Ecto neural progenitor cell (in vitro differentiated cells): ENCODE measurements around the gene TMEM53.

Source experiments
- DNase-seq: peaks from one replicate; pipeline ENCODE4 v3.0.0-alpha.2; 2018; ENCODE audit warnings: low spot score

The TMEM53 gene

DNA sequence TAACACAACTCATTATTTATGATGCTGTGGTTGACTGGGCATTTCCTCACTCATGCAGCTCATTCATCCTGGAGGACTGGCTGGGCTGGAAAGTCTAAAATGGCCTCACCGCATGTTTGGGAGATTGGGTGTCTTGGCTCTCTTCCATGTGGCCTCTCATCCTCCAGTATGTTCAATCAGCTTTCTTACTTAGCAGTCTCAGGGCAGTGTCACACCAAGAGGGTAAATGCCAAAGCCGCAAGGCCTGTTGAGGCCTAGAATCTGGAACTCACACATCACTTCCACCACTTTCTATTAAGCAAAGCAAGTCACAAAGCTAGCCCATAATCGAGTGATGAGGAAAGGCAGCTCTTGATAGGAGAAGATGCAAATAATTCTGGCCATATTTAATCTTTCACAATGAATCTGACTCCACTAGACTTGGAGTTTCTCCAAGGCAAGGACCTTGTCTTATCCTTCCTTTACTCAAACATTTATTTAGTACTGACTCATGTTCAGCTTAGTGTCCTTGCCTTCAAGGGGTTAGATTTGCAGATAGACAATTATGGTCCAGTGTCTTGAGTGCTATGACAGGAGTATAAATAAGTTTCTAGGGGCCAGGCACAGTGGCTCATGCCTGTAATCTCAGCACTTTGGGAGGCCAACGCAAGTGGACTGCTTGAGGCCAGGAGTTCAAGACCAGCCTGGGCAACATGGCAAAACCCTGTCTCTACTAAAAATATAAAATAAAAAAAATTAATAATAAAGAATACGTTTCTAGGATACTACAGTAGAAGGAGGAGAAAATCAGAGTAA lies 45.1 kb downstream of the TMEM53 start:
- DNase-seq, result no peak

DNA sequence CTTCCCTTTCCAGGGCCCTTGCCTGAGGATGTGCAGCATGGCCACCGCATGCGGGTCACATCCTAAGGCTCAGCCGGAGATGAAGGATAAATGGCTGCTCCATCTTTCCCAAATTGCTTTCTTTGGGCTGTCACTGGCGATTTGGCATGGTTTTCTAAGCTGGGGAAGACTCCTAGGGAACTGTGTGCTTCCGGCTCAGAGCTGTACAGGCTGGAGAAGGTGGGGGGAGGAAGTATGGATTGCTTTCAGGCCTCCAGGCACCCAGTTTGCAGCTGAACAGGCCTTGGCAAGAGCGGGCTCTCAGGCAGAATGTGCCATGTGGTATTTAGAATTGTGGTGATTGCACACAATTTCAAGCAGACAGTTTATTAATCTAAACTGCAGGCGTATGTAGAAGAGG lies 48.9 kb downstream of the TMEM53 start:
- no peak for DNase-seq

DNA sequence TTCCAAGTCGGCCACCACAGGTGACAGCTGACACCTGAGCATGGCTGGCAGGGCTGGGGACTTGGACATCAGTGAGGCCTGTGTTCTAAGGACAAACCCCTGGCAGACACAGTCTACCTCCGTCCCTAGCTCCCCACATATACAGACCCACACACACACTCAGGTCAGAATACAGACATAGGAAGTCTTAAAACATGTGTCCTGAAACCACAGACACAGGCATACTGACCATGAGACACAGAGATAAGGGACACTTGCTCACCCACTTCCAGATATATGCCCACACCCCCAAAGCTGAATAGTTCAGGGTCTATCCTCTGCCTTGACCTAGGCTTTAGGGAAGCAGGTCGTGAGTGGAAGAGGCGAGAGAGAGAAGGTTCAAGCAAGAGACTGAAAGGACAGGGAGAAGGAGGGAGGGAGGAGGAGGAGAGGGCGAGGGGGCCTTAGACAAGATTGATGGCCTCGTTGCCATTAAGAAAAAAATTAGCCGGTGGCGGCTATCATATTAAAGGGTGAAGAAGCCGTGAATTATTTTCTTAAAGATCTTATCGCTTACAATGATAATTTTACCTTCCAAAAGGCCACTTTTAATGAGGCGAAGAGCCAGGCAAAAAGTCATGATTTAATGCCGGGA lies 49.9 kb downstream of the TMEM53 start:
- DNase-seq, result no peak

- no peak for DNase-seq
These were observed 52.4 kb downstream of the TMEM53 start for GRCh38 chr1:44621841-44622286.

DNA sequence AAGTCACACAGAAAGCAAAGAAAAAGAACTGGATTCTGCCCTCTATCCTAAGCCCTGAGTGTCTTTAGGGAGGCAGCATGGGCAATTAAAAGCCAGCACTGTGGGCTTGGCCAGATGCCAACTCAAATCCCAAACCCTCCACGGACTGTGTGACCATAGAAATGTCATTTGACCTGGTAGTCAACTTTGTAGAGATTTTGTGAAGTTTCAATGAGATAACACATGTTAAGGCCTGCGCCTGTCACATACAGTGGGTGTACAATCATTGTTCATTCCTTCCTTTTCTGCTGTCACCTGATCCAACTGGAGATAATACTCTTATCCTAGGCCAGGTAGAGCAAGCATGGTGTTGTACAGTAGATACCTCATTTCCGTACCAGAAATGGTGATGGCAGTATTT lies 54.2 kb downstream of the TMEM53 start:
- no peak for DNase-seq

DNA sequence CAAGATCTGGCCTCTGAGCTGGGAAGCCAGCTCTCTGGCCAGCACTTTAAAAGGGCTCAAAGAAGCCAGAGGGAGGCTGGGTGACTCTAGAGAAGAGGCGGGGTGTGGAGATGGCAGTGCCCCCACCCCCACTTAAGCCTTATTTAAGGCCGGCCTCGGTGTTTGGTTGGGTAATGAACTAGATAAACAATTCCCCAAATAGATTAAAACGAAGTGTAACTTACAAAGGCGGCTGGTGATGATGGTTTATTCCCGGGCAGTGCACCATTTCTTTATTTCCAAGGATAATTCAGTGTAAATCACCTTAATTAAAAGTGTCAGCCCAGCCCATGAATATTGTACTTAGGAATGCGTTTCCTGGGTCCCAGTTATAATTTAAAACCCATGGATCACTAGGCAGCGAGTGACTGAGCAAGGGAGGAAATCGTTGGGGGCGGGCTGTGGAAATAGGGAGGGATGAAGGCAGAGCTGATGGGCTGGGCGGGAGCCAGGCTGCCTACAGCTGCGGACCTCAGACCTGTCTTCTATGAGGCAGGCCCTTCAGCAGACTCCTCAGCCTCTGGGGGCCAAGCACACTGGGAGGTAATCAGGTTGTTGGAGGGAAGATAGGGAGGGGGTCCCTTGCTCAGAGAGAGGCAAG lies 54.9 kb downstream of the TMEM53 start:
- no peak for DNase-seq

DNA sequence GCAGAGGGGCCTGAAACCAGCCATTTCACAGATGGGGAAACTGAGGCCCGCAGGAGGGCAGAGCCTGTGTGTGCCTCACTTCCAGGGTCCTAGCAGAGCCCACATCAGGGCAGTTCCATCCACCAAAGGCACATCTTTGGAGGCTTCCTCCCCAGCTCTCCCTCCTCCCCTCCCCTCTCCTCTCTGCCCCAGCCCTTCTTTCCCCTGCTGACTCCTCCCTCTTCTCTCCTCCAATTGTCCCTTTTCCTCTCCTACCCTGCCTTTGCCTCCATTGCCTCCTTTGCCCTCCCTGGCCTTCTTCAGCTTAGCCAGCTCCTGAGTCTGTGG lies 56.6 kb downstream of the TMEM53 start:
- DNase-seq, result no peak

DNA sequence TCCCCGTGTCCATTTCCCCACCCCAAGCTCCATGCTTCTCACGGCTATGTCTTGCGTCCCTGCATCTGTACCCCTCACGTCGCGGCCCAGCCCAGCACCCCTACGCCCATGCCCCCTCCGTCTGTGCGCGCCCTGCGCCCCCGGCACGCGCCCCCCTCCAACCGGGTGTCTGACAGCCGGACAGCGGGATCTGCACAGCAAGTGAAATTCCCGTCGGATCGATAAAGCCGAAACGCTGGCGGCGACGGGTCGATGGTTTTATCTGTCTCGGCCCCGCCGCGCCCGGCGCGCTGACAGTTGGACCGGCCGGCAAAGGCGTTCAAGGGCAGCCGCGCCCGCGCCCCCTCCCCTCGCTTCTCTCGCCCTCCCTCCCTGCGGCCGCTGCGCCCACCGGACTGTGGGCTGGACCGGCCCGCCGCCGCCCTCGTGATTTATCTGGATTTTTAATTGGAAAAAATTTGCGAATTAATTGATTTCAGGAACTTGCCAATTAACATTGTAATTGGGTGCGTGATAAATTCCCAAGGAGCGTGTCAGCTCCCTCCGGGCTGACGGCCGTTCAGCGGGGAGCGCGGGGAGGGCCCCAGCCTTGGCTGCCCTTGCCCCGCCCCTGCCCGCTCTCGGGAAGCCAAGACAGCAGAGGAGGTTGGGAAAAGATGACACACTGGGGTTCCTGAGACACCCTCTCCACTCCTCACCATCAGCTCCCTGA lies 57.1 kb downstream of the TMEM53 start:
- no peak for DNase-seq

DNA sequence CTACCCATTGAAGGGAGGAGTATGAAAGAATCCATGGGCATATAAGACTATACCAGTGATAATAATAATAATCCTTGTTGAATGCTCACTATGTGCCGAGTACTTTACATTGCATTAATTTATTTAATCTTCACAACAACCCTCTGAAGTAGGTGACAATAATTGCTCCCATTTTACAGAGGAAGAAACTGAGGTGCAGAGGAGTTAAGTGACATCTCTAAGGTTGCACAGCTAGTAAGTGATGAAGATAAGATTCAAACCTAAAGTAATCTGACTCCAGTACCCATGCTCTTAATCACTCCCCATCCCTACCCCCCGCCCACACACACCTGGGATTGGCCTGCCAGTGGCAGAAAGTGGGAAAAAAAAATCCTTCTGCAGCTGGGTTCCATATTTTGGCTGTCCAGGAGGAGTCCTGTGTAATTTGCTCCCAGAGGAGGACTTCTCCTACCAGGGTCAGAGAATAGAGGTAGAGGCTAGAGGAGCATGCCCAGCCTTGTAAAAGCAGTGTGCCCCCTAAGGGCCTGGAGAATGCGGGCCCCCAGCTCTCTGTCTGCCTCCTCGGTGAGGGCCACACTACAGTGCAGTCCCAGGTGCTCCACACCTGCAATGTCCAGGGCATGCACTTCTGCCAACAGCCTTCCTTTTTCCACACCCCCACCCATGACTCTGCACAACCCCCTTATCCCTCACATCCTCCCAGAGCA lies 57.8 kb downstream of the TMEM53 start:
- no peak for DNase-seq

GRCh38 chr1:44613941-44614340 lies 60.3 kb downstream of the TMEM53 start:
- no peak for DNase-seq

DNA sequence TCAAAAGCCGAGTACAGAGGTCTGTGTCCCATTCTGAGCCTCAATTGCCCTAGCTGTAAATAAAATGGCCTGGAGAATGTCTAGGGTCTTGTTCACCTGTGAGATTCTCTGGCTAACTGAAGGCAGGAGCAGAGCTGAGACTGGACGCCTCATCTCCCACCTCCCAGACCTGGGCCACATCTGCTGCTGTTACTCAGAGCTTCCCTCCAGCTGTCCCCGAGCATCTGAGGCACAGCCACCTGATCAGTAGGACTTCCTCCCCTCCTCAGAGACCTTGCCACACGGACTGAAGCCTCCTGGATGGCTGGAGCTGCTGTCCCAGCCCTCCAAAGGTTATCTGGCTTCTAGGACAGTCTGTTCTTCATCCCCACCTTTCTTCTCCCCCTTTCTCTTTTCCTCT lies 62.4 kb downstream of the TMEM53 start:
- DNase-seq, result no peak

- no peak for DNase-seq
These were observed 62.9 kb downstream of the TMEM53 start for GRCh38 chr1:44611419-44611818.

GRCh38 chr1:44610527-44611148 lies 63.6 kb downstream of the TMEM53 start:
- no peak for DNase-seq

DNA sequence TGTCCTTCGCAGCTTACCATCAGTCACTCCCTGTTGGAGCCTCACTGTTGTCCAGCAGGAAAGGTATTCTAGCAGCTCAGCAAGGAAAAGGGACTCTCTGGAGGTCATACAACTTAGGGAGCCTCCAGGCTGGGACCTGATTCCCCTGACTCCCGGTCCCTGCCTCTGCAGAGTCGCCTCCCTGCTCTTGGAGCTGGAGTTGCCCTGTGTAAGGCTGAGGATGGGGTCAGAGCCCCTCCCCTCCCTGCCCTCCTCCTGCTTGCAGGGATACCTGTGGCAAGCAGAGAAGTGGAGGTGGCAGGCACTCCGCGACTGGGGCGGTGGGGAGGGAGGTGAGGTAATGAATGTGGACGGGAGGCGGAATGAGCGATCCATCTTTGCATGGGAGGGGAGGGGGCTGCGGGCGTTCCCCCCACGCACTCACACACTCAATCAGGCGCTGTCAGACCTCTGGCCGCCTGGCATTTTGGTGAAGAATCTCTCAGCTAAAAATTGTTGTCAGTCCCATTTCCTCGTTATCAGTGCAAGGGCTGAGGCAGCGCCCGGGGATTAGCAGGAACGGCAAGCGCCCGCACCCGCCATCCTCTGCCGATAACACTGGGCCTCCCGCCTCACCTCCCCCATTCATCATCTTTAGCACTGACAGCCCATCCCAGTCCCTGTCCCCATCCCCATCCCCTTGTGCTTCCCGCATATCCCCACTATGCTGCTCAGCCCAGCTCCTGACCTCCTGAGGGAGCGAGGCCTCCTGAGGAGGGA lies 64.3 kb downstream of the TMEM53 start:
- no peak for DNase-seq

DNA sequence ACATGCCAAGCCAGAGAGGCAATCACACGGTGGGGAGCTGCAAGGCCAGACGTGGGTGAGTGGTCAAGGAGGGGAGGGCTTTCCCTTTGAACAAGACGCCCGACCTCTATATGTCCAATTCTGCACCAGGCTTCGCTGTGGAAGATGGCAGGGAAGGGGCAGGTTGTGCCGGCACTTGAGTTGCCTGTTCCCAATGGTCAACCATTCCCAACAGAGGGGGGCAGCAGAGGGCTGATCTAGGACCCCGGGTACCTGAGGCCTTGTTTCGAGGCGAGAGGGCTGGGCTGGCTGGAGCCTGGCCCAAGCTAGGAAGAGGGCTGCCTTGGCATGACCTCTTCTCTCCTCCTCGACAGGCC lies 64.9 kb downstream of the TMEM53 start:
- DNase-seq, result peak; percentile 79

DNA sequence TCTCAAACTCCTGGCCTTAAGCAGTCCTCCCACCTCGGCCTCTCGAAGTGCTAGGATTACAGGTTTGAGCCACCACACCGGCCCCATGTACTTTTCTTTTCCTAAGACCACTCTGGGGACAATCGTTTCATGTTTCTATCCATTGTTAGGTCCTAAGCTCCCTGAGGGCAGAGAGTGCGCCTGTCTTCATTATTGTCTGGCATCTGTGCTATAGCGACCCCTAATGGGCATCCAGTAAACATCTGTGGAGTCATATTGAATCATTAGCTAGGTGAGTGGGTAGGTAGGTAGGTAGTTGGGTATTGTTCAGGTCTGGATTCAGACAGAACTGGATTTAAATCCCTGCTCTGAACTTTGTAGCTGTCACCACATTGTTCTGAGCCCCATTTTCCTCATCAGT lies 66.1 kb downstream of the TMEM53 start:
- DNase-seq, result no peak

DNA sequence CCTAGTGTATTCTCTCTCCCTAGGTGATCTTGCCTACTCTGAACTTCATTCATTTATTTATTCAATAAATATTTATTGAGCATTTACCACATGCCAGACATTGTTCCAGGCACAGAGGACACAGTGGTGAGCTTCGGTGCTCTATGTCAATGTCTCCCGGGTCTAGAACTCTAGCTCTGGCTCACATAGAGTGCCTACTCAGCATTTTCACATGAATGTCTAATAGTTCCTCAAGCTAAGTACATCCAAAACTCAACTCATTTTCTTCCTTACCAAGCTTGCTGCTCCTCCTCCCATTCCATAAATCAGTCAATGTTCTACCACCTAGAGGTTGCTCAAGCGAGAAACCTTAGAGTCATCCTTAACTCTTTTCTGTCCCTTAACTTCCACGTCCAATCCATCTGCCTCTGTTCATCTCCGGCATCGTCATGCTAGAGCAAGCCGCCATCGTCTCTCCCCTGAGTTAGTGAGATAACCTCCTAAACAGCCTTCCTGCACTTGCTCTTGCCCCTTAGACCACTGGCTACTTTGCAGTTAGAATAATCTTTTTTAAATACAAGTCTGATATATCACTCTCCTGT lies 67.5 kb downstream of the TMEM53 start:
- no peak for DNase-seq

DNA sequence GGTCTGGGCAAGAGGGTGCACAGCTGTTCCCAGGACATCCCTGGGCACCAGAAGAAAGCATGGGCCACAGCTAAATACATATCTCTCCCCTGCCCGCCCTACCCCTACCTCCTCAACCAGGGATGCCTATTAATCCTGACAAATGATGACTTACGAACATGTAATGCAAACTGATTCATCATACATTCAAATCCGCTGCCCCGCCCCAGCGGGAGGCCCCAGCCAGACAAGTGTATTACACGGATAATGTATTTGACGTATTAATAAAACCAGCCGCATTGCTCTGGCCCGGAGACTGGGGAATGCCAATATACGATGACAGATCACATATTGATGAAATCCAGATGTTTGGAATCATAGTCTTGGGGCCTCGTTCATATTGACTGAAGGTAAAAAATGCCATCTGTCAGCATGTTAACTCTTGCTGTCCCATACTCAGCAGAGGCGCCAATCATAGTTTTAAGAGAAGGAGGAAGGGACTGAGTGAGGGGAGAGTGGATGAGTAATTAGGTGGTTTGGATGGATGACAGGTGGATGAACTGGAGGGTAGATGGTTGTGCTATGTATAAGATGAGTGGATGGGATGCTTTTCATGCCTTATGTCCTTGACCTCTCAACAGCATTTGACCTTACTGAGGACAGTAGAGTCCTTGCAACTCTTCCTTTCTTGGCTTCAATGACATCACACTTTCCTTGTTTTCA lies 68.2 kb downstream of the TMEM53 start:
- DNase-seq, result no peak

DNA sequence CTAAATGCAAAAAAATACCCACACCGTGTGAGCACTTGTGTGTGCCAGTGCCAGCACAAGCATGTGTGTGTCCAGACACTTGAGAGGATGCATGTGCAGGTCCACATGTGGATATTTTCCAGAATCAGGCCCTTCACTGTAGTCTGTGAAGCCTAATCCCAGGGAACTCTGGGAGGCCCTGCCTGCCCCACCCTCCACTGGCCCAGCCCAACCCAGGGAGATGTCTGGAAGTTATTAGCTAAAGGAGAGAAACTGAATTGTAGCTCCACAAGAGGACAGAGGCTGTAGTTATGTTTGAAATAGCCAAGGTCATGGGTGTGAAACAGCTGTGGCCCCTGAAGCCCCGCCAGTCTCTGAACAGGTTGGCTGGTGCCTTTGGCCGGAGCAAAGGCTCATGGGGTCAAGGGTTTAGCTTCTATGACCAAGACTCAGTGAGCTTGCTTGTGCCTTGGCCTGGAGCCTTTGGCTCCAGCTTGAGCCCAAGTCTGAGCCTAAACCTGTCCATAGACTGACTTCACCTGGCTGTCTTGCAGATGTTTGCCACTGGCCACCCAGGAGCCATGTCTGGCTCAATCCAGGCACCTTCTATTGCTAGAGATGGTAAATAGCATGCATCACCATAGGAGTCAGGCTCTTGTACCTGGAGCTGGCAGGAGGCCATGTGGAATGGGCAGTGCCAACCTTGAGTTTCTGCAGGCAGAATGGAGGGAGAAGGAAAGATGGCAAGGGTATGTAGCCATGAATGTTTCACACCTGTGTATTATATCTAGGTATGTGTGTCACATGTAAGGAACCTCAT lies 69.9 kb downstream of the TMEM53 start:
- no peak for DNase-seq
